ENCODE results near the gene TSPYL1. TPM values are rescaled to one million over a fixed set of nuclear protein-coding genes. Genes with fewer than 3 reads are reported as not detected.

The TSPYL1 gene
- polyA plus RNA-seq, 5 donors: 68.1 to 89.2 (median 79.0) TPM

DNA sequence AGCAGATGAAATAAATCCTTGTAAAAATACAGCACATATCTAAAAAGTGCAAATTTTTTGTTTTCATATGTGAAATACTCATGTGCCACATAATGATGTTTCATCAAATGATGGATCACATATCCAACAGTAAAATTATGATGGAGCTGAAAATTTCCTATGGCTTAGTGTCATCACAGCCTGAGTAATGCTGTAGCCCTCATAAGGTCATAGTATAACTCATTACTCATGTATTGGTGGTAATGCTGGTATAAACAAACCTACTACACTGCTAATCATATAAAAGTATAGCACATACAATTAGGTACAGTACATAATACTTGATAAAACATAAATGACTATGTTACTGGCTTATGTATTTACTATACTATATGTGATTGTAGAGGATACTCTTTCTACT lies 12.9 kb downstream of the TSPYL1 start:
- no peak for DNase-seq

DNA sequence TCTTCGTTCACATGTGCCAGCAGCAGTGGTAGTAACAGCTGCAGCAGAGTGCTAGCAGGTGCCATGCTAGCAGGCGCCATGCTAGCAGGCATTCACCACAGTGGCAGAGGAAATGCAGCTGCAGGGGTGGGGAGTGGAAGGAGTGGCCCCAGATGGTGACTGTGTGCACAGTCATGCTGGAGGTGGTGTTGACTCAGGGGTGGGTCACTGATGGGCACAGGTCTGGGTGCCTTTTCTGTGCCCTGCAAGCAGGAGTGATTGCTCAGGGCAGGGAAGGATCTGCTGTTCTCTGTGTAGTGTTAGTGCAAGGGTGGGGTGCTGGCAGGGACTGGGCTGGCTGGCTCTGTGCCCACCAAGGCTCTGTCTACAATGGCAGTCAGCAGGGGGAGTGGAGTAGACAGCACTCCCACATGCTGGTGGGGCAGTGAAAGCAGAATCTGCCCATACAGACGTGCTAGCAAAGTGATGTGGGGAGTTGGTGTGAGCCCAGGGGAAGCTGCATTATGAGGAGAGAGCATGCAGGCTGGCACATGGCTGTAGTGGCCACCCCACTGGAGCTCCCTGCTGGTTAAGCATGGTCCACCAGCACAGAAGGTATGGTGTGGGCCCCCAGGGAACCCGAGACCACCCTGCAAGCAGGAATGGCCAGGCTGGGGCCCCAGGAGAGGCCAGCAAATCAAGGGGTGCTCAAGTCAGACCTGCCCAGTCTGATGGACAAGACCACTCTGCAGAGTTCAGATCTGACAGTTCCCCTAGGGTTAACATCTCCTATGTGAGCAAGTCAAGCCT lies 14.5 kb downstream of the TSPYL1 start:
- DNase-seq: no peak

DNA sequence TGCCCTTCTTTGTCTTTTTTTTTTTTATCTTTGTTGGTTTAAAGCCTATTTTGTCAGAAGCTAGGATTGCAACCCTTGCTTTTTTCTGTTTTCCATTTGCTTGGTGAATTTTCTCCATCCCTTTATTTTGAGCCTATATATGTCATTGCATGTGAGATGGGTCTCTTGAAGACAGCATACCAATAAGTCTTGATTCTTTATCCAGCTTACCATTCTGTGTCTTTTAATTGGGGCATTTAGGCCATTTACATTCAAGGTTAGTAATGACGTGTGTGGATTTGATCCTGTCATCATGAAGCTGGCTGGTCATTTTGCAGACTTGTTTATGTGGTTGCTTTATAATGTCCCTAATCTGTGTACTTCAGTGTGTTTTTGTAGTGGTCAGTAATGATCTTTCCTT lies 16.4 kb downstream of the TSPYL1 start:
- DNase-seq: no peak

DNA sequence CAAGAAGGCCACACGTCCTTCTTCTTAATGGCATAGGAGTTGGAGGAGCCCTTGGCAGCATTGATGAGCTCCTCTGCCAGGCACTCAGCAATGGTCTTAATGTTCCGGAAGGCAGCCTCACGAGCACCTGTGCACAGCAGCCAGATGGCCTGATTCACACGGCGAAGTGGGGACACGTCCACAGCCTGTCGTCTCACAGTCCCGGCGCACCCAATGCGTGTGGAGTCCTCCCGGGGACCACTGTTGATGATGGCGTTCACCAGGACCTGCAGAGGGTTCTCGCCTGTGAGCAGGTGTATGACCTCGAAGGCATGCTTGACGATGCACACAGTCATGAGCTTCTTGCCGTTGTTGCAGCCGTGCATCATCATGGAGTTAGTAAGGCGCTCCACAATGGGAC lies 21.2 kb downstream of the TSPYL1 start:
- DNase-seq: no peak

DNA sequence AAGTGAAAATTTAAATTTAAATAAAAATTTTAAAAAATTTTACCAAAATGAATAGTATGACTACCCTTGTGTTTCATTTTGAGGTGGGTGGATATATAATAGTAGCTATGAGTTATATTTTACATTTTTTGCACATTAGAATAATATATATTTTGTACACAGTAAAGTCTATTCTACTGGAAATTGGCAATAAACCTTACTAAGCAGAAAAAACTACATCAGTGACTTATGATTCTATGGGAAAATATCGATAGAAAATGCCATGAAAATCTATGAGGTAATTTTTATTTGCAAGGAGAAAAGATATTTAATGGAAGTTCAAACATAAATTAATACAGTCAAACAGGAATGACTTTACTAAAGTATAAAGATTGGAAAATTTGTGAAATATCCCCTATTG lies 23.0 kb downstream of the TSPYL1 start:
- DNase-seq: no peak

DNA sequence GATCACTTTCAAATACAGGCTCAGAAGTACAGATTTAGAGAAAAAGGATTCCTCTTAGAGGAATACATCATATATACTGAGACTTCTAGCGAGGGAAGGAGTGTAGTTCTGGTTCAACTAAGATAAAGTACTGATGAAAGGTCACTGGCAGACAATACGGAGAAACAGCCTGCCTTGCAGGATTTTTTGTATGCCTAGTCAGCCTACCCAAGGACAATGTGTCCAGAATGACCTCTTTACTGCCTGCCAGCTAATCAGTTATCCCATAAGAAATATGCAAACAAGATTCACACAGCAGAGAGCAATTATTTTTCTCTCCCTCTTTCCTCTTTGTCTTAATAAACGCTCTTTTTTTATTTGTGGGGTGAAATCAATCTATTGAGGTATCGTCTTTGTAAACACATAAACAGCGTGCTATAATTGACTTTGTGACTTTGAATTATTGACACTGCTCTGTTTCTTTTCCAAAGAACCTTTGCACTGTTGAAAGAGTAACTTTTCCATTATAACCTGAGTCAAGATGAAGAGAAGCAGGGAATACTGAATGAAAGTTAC lies 24.4 kb downstream of the TSPYL1 start:
- DNase-seq: no peak

DNA sequence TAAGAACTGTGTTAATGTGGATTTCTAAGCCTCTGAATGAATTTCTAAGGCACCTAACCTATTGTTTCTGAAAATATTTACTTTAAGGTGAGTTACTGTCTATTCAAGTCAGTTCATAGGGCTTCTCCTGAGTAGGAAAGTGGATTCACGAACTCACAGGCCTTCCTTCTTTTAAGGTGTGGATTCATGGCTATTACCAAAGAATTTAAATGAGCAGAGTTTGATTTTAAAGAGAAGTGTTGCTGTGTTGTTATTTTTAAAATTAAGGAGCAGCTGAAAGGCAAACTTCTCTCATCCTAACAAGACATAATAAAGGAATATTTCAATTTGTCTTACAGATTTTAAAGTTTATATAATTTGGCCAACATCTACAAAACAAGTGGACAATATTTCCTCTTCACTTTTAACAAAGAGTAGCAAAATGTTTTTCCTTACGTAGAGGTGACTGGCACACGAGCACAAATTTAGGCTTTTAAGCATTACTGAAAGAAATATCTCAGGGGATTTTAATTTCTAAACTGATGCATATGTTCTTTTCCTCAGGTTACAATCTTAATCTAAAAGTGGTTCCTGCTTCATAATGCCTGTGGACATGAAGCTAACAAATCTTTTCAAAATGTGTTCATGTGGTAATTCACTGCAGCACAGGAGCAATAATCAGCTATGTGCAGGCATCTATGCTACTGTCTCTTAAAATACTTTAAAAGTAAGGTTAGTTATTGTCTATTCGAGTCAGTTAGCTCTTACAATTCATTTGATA lies 25.3 kb downstream of the TSPYL1 start:
- DNase-seq: no peak

DNA sequence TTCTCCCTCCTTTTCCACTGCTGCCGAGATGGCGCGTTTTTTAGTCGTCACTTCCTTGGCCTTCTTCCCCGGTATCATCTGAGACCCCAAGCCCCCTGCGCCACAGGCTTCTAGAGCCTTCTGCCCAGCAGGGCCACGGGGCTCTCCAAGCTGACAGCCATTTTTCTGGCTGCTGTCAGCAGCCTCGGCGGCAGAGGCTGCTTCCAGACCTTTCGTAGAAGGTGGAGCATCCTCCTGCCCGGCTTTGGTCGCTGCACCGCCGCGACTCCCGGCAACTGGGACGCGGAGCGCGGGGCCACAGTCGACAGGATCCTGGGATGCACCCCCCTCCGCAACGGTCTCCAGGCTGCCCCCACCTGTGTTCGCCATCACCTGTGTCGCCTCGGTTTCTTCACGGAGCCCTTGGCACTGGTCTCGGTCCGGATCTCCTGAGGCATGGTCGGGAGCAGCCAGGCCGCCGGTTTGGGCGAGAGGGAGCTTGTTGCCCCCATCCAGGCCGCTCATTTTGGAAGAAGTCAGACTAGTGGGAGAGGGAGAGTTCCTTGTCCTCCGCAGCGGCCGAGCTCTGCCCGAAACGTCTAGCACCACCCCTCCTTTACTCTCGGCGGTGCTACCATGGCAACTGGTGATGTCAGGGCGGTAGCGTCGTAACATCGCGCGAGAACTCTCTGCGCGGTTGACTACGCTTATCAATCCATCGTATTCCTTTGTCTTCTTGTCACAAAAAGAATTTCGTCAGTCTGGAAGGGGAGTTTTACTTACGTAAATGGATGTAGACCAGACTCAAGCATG lies 26.0 kb downstream of the TSPYL1 start, which contains the start of gene TSPYL4:
Gene TSPYL4 (minus strand): TSS at position 571 of the 792 bp plus-strand sequence. CDS start 67 bp downstream, at position 504.
- peak; percentile 96 to 98 for DNase-seq

DNA sequence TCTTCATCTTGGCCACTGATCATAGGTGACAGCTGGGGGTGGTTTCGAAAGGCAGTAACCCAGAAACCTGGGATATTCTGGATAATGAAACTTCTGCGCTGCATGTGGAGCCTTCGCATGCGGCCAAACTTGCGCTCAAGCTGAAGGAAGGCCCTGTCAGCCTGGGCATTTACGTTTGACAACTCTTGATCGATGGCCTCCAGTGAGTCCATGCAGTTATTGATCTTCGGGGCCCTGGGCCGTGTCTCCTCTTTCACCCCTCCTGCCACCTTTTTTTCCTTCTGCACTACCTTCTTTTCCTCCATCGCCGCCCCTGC lies 26.6 kb downstream of the TSPYL1 start:
- no peak for DNase-seq

DNA sequence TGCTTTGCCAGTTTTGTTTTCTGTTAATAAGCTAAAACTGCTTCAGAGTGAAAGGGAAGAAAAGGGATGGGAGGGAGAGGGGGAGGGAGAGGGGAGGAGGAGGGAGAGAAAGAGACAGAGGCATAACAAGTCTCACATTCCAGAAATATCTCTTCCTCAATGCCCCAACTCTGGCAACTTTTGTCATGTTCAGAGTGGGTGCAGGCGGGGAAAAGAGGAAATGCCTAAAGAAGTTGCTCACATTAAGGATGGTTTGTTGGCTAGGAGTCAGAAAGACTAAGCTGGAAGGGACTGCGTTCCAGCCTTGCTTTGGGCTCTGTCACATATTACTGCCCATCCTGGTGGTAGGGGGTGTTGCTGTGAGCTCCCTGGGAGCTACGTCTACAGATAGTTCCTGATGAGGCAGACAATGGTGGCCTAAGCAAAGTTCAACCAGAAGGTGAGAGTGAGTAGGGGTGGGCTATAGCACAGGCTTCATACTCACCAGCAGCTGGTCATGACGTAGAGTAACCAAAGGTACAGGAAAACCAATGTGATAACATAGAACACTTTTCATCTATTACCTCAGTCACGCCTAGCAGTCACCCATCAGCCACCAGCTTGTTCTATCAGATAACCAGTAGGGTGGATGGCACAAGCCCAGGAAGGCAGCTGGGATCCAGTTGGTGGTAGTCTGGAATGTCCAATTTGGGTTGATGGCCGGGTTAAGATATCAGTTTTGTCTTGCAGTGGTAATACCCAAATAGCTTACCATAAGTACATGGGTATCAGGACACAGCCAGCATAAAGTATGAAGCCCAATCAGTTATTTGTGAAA lies 28.0 kb downstream of the TSPYL1 start:
- no peak for DNase-seq

DNA sequence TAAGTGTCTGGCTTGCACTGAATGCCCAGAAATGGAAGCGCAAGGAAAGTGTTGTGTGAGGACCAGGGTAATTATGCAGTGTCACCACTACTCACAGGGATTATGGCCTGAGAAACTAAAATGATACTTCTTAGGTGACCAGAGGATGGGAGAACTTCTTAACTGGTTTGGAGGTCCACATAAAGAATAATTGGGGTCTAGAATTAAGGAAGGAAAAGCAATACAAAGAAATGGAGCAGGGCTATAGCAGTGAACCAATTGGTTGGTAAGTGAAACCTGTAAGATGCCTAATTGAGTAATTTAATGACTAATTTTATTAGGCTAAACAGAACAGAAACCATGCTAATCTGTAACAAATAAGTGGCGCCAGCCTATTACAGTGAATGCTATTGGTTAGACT lies 31.2 kb downstream of the TSPYL1 start:
- no peak for DNase-seq

DNA sequence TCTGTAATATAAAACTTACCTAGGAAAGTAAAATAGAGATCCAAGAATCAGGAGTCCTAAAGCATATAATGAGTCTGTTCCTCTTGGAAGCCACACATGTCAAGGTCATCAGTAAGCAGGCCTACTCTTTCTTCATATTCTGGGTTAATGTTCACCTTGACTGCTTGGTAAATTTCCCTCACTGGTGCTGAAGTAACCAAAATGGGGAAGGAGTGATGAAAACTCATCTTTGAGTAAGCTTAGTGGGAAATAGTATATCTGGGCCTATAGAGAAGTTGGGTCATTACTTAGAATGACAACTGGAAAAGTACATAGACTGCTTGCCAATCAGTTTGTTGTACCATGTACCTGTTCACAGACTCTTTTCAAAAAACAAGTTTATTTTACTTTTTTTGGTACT lies 32.4 kb downstream of the TSPYL1 start:
- no peak for DNase-seq

DNA sequence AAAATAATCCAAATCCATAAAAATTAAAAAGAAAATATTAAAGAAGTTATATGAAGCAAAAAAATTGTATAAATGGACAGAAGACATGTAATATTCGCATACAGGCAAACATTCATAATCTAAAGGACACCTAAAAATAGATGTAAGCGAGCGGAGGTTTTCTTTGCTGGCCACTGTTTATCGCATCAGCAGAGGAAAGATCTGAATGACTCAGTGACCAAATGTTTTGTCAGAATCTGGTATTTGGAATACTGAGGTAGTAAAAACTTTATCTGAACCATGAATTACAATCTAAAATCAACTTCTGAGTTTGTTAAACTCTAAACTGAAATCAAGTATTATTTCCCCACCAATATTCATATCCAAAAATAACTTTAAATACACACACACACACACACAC lies 33.6 kb downstream of the TSPYL1 start:
- DNase-seq: no peak

DNA sequence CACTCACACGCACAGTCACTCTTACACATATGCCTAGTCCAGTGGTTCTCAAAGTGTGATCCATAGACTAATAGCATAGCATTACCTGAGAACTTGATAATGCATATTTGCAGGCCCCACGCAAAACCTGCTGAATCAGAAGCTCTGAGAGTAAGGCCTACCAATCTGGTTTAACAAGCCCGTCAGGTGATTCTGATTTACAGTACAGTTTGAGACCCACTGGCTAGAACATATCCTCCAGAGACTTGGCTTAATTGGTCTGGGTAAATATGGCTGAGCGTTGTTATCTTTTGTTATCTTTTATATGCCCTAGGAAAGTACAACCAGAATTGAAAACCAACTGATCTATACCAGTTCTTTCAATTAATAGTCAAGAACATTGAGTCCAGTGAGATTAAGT lies 35.4 kb downstream of the TSPYL1 start:
- no peak for DNase-seq

DNA sequence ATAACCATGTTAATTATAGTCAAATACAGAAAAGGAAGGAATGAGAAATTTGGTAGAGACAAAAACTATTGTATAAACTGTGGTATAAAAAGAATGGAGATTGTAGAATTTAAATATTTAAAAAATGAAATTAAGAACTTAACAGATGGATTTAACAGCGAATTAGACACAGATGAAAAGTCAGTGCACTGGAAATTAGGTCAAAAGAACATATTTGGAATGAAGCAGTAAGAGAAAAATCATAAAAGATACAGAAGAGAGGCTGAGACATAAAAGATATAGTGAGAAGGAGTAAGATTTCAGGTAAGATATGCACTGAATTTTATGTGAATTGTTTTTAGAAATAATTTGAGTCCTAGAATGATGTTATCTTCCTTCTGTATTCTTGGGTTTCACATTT lies 39.9 kb downstream of the TSPYL1 start:
- no peak for DNase-seq

DNA sequence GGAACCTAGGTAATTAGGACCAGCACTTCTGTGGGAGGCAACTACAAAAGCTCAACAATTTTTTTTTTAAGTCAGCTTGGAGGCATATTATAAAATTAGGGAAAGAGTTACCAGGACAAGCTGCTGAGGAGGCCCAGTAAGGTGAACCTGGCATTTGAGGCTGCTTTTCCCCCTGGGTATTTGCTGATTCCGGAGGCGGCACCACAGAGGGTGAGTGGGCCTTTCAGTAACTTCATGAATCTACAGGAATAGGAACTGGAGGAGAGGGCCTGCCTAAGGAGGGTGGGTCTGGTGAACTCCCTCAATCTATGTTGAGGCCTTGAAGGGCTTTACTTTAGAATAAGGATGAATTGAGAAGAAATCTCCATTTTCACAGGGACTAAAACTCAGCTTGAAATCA lies 40.5 kb downstream of the TSPYL1 start:
- no peak for DNase-seq

DNA sequence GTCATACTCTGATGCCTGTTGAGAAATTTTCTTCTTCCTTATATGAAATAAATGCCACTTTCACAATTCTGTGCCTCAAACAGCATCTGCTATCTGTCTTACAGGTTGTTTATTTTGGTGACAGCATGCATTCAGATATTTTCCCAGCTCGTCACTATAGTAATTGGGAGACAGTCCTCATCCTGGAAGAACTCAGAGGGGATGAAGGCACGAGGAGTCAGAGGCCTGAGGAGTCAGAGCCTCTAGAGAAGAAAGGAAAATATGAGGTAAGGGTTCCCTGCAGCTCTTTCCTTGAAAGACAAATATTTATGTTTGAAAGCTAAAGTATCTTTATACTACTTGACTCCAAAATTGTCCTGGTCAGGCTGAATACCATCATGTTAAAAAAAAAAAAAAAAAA lies 41.6 kb downstream of the TSPYL1 start:
- no peak for DNase-seq

DNA sequence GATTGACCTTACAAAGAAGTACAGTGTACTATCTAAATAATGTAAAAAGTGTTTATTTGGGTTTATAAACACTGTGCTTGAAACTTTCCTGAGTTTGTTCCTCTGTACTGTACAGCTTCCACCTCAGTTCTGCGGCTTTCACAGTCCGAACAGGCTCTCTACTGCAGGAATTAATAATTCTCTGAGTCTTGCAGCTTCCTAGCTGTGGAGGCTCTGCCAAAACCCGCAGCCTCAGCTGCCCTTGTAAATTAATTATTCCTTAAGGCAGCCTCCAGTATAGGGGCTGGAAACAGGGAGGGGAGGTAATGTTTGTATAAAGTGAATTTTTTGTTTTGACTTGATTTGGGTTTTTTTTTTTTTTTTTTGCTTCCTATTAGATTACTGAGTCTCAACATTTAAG lies 45.0 kb downstream of the TSPYL1 start:
- DNase-seq: no peak

DNA sequence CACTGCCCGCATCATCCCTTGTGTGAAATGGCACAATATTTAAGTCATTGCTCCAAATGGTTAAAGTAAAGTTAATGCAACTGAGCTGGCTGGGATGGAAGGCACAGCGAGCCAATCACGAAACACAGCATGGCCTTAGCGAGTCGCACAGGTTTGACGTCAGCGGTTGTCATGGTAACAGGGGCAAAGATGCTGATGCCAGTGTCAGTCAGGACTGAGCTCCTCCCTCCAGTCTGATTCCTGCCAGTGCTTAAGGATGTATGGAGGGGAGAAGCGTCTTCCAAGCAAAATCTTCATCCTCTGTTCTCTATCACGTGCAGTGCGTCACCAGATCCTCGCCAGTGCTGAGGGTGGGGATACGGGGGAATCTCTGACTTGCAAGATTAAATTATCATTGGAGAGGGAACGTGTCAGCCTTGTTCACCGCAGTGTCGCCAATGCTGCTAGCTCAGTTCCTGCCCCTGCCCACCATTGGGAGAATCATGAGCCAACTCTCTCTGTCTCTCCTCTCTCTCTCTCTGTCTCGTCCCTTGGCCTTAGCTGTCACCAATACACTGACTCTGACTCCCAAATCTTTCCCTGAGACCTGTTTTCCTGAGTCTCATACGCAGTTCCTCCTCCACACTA lies 50.3 kb downstream of the TSPYL1 start:
- DNase-seq: no peak
